Activated T-helper 9 cell treated with anti-CD3 and anti-CD28 coated beads, Interleukin-2, amount 50 U/mL, for 16 hours (primary cell): ENCODE measurements around the gene BEST3.
A peak's percentile ranks its signal among the peaks of the same experiment; 100 is the strongest.
"Not testable (repeated sequence)": the region's sequence is repeated elsewhere in the genome, so short reads cannot be mapped to it uniquely, and the experiment has no call there.

Source experiments
- DNase-seq: peaks from one replicate; pipeline ENCODE4 v3.0.0-alpha.2; 2020; ENCODE audit warnings: low read depth

BEST3 gene

GRCh38 chr12:69648476-69648875 lies 50.6 kb downstream of the BEST3 start:
- DNase-seq = no peak

DNA sequence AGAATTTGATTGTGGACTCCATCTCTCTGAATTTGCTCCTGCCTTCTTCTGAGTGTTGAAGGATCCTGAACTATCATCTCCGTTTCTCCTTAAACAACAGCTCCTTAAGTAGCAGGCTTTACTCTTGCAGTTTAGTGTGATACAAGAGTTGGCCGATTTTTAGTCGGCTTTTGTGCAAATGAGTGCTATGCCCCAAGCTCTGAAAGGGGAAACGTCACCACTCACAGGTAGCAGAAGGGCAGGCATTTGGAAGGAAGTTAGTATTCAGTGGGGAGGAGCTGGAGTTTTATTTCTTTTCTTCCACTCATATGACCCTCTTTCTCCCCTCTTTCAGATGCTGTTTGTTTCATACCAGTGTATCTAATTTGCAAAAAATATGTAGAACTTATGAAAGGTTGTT lies 51.9 kb downstream of the BEST3 start:
- no peak for DNase-seq

GRCh38 chr12:69645031-69645430 lies 54.1 kb downstream of the BEST3 start:
- DNase-seq = no peak

DNA sequence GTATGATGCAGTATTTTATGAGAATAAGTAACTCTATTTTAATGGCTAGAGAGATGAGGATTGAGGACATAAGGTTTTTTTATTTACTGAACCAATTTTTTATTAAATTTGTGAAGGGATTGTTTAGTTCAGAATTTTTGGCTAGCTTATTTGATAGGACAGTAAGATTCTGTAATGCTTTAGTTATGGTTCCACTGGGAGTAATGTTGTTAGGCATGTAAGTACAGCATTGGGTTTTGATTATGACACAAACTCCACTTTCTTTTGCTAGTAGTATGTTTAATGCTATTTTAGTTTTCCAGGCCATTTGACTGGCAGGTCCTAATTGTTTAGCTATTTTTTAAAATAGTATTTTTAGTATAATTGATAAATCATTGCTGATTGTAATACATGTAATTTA lies 54.6 kb downstream of the BEST3 start:
- no peak for DNase-seq

GRCh38 chr12:69642531-69642930 lies 56.6 kb downstream of the BEST3 start:
- no peak for DNase-seq

DNA sequence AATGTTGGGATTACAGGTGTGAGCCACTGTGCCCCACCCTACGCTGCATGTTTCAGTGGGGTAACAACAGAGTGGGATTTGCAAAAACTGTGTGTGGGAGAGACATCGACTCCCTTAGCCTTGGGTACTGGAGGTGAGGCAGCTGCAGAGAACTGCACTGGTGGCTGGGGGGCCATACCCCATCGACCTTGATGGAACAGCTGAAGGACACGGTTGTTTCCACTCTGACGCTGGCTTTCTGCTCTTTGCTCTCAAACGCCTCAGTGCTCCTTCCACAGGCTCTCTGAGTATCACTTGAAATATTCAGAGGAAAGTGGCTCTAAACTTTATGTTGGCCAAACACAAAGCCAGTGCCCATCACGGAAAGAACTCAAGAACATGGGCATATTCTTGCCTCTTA lies 57.6 kb downstream of the BEST3 start:
- no peak for DNase-seq

DNA sequence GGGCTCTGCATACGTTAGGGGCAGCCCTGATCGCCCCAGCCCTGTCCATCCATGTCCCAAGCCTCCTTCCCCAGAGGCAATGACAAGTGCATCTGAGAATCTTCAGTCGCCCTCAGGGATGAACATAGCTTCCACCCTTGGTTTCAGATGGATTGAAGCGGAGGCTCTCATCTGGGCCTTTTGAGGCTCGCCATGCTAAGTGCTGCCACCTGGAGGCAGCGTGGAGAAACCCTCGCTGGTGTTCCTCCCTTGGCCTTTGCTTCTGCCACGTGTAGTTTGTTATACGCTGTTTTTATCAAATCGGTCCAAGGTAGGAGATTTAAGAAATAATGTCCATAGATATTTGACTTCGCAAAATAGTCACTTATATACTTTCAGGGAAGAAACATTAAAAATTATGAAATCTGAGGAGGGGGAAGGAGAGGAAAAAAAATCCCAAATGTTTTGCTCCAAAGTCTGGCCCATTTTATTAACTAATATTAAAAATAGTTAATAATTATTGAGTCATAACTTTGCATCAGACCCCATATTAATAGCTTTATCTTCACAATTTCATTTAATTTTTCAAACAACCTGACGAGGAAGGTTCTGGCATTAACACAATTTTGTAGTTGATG lies 59.6 kb downstream of the BEST3 start:
- DNase-seq = peak; percentile 38

DNA sequence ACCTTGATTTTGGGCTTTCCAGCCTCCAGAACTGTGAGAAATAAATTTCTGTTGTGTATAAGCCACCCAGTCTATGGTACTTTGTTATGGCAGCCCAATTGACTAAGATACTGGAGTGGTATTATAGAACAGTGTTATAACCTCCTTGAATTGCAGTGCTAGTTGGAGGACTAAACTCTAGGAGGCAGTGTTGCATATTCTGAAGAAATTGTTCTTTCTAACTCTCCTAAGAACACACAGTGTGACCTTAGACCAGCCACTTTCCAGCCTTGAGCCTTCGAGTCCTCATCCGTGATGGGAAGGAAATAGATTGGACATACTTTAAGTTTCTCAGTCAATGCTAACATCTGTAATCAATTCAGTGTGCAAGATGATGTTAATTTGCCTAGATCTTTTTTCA lies 66.0 kb downstream of the BEST3 start:
- no peak for DNase-seq

GRCh38 chr12:69630191-69630590 lies 68.9 kb downstream of the BEST3 start:
- no peak for DNase-seq

DNA sequence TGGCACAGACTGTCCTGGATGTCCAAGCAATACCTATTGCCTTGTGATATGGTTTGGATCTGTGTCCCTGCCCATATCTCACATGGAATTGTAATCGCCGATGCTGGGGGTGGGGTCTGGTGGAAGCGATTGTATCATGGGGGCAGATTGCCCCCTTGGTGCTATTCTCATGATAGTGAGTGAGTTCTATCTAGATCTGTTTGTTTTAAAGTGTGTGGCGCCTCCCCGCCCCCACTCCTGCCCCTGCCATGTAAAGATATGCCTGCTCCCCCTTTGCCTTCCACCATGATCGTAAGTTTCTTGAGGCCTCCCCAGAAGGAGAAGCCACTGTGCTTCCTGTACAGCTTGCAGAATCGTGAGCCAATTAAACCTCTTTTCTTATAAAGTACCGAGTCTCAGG lies 71.6 kb downstream of the BEST3 start:
- no peak for DNase-seq

GRCh38 chr12:69623970-69624369 lies 75.1 kb downstream of the BEST3 start:
- no peak for DNase-seq

DNA sequence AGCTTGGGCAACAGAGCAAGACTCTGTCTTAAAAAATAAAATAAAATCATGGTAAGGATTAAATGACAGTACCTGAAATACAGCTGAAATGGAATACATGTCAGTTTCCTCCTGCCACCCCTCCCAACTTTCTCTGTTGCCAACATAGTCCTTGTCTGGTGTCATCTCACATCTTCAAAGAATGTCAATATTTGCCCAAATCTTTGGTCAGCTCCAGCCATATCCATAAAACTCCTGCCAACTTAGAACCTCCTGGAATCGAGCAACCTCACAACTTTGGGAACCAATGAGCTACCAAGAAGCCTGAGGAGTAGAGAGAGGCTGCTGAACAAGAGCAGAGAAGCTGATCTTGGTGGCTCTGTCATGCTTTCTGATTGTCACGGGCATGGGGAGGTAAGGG lies 77.6 kb downstream of the BEST3 start:
- DNase-seq = no peak

DNA sequence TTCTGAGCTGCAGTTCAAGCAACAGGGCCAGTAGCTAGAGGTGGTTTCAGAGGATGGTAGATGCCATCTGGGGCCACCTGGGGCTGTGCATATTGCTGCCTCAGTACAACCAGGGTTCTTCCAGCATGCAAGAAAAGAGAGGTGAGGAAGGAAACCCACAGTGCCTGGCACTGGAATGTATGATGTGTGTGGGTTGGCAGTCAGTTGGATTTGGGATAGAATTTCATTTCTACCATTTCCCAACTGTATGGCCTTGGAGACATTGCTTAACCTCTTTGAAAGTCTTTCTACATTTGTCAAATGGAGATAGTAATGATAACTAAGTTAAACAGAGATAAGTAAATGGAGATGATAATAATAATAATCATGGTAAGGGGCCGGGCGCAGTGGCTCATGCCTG lies 78.2 kb downstream of the BEST3 start:
- no peak for DNase-seq

DNA sequence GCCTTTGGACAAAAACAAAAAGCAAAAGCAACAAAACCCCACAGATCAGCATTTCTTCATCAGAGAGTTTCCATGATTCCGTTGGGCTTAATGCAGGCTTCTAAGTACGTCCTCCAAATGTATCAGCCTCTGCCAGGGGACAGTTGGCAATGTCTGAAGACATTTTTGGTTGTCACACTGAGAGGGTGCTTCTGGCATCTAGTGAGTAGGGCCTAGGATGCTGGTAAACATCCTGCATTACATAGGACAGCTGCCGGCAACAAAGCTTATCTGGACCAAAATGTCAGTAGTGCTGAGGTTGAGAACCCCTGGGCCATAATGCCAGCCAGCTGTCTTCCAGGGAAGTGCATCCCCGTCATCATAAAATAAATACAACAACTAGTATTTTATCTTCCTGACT lies 79.0 kb downstream of the BEST3 start:
- no peak for DNase-seq

- DNase-seq = no peak
These were observed 80.1 kb downstream of the BEST3 start for GRCh38 chr12:69619050-69619449.

DNA sequence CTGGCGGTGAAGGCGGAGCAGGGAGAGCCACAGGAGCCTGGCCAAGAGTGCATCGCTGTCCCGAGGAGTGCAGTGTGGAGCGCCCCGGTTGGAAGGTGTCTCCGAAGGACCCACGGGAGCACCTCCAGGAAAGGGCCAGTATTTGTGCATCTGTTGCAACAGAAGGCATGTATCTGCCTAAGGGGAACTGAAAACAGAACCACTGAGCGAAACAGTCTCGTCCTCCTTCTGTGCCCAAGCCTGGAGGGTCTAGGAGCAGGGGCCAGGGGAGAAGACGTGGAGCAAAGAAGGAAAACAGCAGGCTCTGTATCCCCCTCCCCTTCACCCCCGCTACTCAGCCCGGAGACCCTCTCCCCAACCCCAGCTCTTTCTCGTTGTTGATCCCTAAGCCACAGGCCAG lies 83.1 kb downstream of the BEST3 start:
- DNase-seq = no peak

- no peak for DNase-seq
These were observed 85.8 kb downstream of the BEST3 start for GRCh38 chr12:69613351-69613750.

DNA sequence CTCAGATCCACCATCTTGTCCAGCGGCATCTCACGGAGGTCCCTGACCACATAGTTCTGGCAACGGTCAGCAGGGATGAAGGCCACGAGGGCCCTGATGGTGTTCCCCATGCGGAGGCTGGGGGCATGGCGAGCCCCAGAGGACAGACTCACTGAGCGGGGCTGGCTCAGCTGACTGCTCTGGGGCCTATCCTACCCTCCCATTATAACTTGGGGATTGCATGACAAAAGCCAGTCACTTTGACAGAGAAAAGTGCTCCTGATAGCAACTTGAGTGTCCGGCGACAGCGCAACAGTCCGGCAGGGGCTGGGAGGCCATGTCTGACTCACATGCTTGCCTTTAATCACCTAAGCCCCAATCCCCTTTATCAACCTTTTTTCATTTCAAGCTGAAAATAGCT lies 88.4 kb downstream of the BEST3 start, which contains the start of gene LRRC10:
Gene LRRC10, minus strand, starts transcription at position 179 of the 400 bp plus-strand sequence. Its CDS starts 69 bp downstream, at position 110.
- DNase-seq = no peak

DNA sequence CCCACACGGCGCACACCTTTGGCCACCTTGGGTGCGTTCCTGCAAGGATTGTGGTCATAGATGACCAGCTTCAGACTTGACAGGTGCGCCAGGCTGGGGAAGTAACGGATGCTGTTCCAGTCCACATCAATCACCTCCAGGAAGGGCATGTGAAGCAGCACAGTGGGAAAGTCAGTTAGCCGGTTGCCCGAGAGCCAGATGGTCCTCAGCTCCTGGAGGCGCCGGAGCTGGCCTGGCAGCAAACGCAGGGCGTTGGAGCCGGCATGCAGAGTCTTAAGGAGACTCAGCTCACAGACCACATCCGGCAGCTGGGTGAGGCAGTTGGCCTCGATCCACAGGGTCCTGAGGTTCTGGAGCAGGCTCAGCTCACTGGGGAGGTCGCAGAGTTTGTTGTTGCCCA lies 89.0 kb downstream of the BEST3 start:
- DNase-seq = no peak

DNA sequence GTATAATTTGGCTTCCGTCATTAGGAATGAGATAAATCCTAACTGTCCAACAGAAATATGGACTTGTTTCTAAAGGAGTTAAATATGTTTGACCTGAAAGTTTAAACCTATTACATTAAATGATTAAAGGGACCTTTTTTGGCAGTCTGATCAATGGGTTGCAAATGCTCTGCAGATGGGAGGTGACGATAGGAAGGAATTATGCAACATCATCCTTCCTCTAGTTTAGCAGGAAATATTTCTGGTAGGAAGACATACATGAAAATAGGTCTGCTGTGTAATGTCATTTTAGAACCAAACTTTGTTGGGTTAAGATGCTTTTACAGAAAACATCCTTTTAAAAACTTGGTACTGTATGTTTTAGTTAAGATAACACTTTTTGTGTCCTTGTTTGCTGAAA lies 91.0 kb downstream of the BEST3 start:
- DNase-seq = no peak

DNA sequence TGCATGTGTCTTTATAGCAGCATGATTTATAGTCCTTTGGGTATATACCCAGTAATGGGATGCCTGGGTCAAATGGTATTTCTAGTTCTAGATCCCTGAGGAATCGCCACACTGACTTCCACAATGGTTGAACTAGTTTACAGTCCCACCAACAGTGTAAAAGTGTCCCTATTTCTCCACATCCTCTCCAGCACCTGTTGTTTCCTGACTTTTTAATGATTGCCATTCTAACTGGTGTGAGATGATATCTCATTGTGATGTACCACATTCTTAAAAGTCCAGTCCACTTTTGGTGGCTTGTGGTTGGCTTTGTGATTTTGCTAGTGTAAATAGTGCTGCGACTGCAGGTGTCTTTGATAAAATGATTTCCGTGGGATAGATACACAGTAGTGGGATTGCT lies 94.8 kb downstream of the BEST3 start:
- DNase-seq = not testable (repeated sequence)
